Fibroblast of mammary gland (primary cell): ENCODE results near the gene CPLANE1.

ENCODE experiments used
- DNase-seq: peaks from one replicate; pipeline ENCODE4 v3.0.0-alpha.2; 2010; ENCODE audit warnings: low read depth
- H3K4me3 ChIP-seq: 2 replicates; pipeline ENCODE4 v1.5.1; 2011; ENCODE audit warnings: low read depth, mild to moderate bottlenecking, low read length, moderate library complexity; ENCODE audit not compliant: control insufficient read depth
- TF ChIP-seq, protein P1 (sequence below): conservative IDR thresholded peaks from 2 replicates; pipeline ENCODE4 v1.5.1; 2011; ENCODE audit warnings: low read depth, low read length, inconsistent platforms; ENCODE audit not compliant: control insufficient read depth, insufficient read depth

CPLANE1 gene

DNA sequence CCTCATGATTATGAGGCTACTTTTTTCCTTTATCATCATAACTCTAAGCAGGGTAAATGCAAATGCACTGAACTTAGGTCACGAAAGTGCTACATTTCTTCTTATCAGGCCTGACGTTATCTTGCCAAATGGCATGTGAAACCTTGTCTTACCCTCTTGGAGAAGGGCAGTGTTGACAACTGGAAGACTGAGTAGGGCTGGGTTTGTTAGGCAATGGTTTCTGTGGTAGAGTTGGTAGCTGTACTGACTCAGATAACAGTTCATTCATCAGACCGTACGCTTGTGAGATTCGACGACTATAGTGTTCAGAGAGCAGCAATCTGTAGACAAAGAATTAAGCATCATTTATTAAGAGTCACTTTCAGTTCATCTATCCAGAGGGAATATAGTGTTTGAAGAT, 127.7 kb downstream of the CPLANE1 start:
- TF ChIP-seq, protein P1, sequence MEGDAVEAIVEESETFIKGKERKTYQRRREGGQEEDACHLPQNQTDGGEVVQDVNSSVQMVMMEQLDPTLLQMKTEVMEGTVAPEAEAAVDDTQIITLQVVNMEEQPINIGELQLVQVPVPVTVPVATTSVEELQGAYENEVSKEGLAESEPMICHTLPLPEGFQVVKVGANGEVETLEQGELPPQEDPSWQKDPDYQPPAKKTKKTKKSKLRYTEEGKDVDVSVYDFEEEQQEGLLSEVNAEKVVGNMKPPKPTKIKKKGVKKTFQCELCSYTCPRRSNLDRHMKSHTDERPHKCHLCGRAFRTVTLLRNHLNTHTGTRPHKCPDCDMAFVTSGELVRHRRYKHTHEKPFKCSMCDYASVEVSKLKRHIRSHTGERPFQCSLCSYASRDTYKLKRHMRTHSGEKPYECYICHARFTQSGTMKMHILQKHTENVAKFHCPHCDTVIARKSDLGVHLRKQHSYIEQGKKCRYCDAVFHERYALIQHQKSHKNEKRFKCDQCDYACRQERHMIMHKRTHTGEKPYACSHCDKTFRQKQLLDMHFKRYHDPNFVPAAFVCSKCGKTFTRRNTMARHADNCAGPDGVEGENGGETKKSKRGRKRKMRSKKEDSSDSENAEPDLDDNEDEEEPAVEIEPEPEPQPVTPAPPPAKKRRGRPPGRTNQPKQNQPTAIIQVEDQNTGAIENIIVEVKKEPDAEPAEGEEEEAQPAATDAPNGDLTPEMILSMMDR = no peak
- no peak for DNase-seq
- H3K4me3 ChIP-seq = no peak overlapping the region

- H3K4me3 ChIP-seq = no peak overlapping the region
- DNase-seq = no peak
- TF ChIP-seq, protein P1 = no peak
Measured at GRCh38 chr5:37121027-37121426, 128.1 kb downstream of the CPLANE1 start.

- TF ChIP-seq, protein P1 = no peak
- DNase-seq = no peak
- no peak overlapping the region for H3K4me3 ChIP-seq
Measured at GRCh38 chr5:37120270-37120669, 128.9 kb downstream of the CPLANE1 start.

DNA sequence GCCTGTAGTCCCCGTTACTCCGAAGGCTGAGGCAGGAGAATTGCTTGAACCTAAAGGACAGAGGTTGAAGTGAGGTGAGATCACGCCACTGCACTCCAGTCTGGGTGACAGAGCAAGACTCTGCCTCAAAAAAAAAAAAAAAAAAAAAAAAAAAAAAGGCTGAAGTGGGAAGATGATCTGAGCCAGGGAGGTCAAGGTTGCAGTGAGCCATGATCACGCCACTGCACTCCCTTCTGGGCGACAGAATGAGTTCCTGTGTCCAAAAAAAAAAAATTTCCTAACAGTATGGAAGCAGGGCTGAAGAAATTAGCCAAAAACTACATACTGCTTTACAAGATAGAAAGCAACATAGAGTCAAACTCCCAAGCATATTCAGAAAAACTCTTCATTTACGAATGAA, 132.8 kb downstream of the CPLANE1 start:
- no peak for DNase-seq
- H3K4me3 ChIP-seq = no peak overlapping the region
- TF ChIP-seq, protein P1 = no peak

DNA sequence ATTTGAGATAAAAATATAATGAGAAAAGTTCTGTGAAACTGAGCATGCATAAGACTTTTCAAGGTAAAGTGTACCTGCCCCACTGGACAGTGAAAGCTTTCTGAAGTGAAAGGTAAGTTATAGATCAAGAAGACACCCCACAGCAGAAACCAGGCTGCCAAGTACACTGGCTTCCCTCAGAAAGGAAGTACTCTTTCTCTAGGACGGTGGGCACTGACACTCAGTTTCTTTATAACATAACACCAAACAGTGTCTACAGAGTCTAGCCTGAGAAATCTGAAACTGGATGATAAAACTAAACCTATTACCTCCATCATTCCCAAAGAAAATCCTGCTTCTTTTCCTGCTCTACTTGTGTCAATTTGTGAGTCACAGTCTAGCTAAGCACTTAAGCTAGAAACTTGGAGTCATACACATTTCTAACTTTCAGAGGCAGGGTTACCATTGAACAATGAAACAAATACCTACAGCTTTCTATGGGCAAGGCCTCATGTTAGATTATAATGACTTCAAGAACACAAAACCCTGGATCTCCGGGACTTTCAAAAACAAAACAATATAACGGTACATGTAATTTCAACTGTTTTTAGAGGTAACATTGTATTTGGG, 136.7 kb downstream of the CPLANE1 start:
- DNase-seq = no peak
- TF ChIP-seq, protein P1 = no peak
- H3K4me3 ChIP-seq = no peak overlapping the region

GRCh38 chr5:37111426-37112382, 137.5 kb downstream of the CPLANE1 start:
- TF ChIP-seq, protein P1 = no peak
- no peak for DNase-seq
- no peak overlapping the region for H3K4me3 ChIP-seq
